K562 (cell line): ENCODE results near the gene AGPAT2. TPM values are rescaled to one million over a fixed set of nuclear protein-coding genes. Genes with fewer than 3 reads are reported as not detected.

ENCODE experiments used
- ATAC-seq: fragments of 200-7000 bp; cut with Tn5 transposase; 3 replicates; pipeline ENCODE4 v1.9.1; 2020; ENCODE audit warnings: moderate library complexity
- BruUV-seq: library from RNA; stranded (reverse); fragments of 400-500 nt; replicated peaks from 2 replicates; lab custom pipeline; 2021; lab: Mats Ljungman, UMichigan
- CTCF ChIA-PET: fragments of 300-600 bp; formaldehyde crosslinking; extraction: SDS; loops from one replicate; lab custom pipeline; 2021; ENCODE audit warnings: low intra/inter-chr PET ratio; lab: Yijun Ruan, JAX
- POLR2A ChIA-PET: fragments of 300-600, 350-650 bp; sonication (Branson Sonifier 250); formaldehyde crosslinking; extraction: SDS; loops from one replicate; lab custom pipeline; 2021; ENCODE audit warnings: antibody characterized with exemption, inconsistent platforms; lab: Yijun Ruan, JAX
- DNase-seq, 4 experiments: peaks; one replicate each; pipeline versions ENCODE4 v3.0.0 to v3.0.0-alpha.2; 2011 to 2018; ENCODE audit warnings: low spot score in 3 of 4, mixed read lengths in 3 of 4; ENCODE audit errors: extremely low read depth in 1 of 4
- FAIRE-seq: peaks from 2 replicates; lab custom pipeline; 2011; peaks lifted over from hg19 to GRCh38; lab: Jason Lieb, UNC
- H2AFZ ChIP-seq: 2 replicates; pipeline ENCODE4 v1.6.0; 2011; ENCODE audit warnings: low read depth, low read length, control low read depth, inconsistent platforms
- H3K27ac ChIP-seq: fragments of 200-600 bp; 3 replicates; pipeline ENCODE4 v1.8.0; 2011; ENCODE audit warnings: low read depth, mild to moderate bottlenecking, control low read depth, inconsistent platforms, low read length, moderate library complexity, mixed read lengths; ENCODE audit errors: extremely low read depth
- H3K27me3 ChIP-seq, 2 experiments: fragments of 300-600 bp in 1 of 2; 2 replicates in 1 of 2; 3 replicates in 1 of 2; pipeline versions ENCODE4 v1.6.0 to v1.8.0; 2011; ENCODE audit warnings: inconsistent platforms in 2 of 2, low read length in 2 of 2, mild to moderate bottlenecking in 1 of 2, mixed read lengths in 1 of 2, moderate library complexity in 1 of 2; ENCODE audit not compliant: control insufficient read depth in 2 of 2, insufficient read depth in 2 of 2
- H3K36me3 ChIP-seq: fragments of 300-600 bp; 3 replicates; pipeline ENCODE4 v1.8.0; 2011; ENCODE audit warnings: mild to moderate bottlenecking, low read length, inconsistent platforms; ENCODE audit not compliant: control insufficient read depth, insufficient read depth
- H3K4me1 ChIP-seq, 2 experiments: fragments of 200-600 bp in 1 of 2; replicated peaks in 1 of 2; 2 replicates in 1 of 2; 3 replicates in 1 of 2; pipeline versions ENCODE4 v1.5.1 to v1.8.0; 2011; ENCODE audit warnings: inconsistent platforms in 2 of 2, low read length in 2 of 2, mild to moderate bottlenecking in 1 of 2, mixed read lengths in 1 of 2, moderate library complexity in 1 of 2; ENCODE audit not compliant: control insufficient read depth in 2 of 2, insufficient read depth in 2 of 2
- H3K4me2 ChIP-seq: 2 replicates; pipeline ENCODE4 v1.6.1; 2011; ENCODE audit warnings: low read length, control low read depth, inconsistent platforms, mixed read lengths; ENCODE audit not compliant: insufficient read depth
- H3K4me3 ChIP-seq: fragments of 200-600 bp; sonication (generic), shearing (Covaris generic); 2 replicates; pipeline ENCODE4 v1.5.1; 2016; ENCODE audit warnings: control low read depth, inconsistent platforms
- H3K79me2 ChIP-seq: fragments of 200-600 bp; 3 replicates; pipeline ENCODE4 v1.8.0; 2011; ENCODE audit warnings: low read length, inconsistent platforms; ENCODE audit not compliant: control insufficient read depth, insufficient read depth
- H3K9ac ChIP-seq, 2 experiments: 2 replicates each; pipeline versions ENCODE4 v1.6.0 to v1.6.1; 2011; ENCODE audit warnings: low read depth in 2 of 2, low read length in 2 of 2, control low read depth in 1 of 2, inconsistent platforms in 1 of 2, mild to moderate bottlenecking in 1 of 2, mixed read lengths in 1 of 2; ENCODE audit not compliant: insufficient read depth in 1 of 2
- H3K9me1 ChIP-seq: one replicate; pipeline ENCODE4 v1.6.0; 2011; ENCODE audit warnings: inconsistent platforms, mild to moderate bottlenecking, low read length, moderate library complexity; ENCODE audit not compliant: control insufficient read depth, insufficient read depth
- H3K9me3 ChIP-seq: replicated peaks from 2 replicates; pipeline ENCODE4 v1.5.1; 2011; ENCODE audit warnings: low read depth, low read length, inconsistent platforms; ENCODE audit not compliant: control insufficient read depth, insufficient read depth
- H4K20me1 ChIP-seq: replicated peaks from 2 replicates; pipeline ENCODE4 v1.6.1; 2011; ENCODE audit warnings: low read length, inconsistent platforms, mixed read lengths; ENCODE audit not compliant: control insufficient read depth, insufficient read depth
- ARID1B ChIP-seq: fragments of 450-650 bp; IDR thresholded peaks from 2 replicates; pipeline ENCODE4 v1.6.1; 2016; ENCODE audit warnings: antibody characterized with exemption, mild to moderate bottlenecking, inconsistent platforms
- ATF7 ChIP-seq: fragments of 450-650 bp; IDR thresholded peaks from 2 replicates; pipeline ENCODE4 v1.7.1; 2014; ENCODE audit warnings: mild to moderate bottlenecking, moderate library complexity
- FOXK2 ChIP-seq, 2 experiments: fragments of 450-650 bp; IDR thresholded peaks in 1 of 2; conservative IDR thresholded peaks in 1 of 2; 2 replicates each; pipeline ENCODE4 v1.6.1; 2016; ENCODE audit warnings: low read depth in 2 of 2, mild to moderate bottlenecking in 1 of 2
- JUND ChIP-seq, 2 experiments: IDR thresholded peaks; 2 replicates in 1 of 2; 3 replicates in 1 of 2; pipeline ENCODE4 v1.6.1; 2011; ENCODE audit warnings: borderline replicate concordance in 2 of 2, low read depth in 2 of 2, low read length in 2 of 2, improper control_type of control experiment in 1 of 2, missing biosample characterization in 1 of 2, missing genetic modification characterization in 1 of 2, missing genetic modification reagents in 1 of 2
- KAT7 ChIP-seq: sonication (generic); formaldehyde crosslinking; IDR thresholded peaks from 2 replicates; pipeline ENCODE4 v1.8.0; 2022; ENCODE audit warnings: missing genetic modification reagents, mild to moderate bottlenecking, borderline replicate concordance
- KDM5B ChIP-seq: fragments of 200-600 bp; sonication (generic); IDR thresholded peaks from 2 replicates; pipeline ENCODE4 v1.6.1; 2012; ENCODE audit warnings: low read depth, mild to moderate bottlenecking, moderate library complexity, low read length, control low read depth, inconsistent platforms; ENCODE audit not compliant: insufficient replicate concordance
- SIRT6 ChIP-seq: IDR thresholded peaks from one replicate; pipeline ENCODE4 v1.6.1; 2012; ENCODE audit warnings: low read depth, mild to moderate bottlenecking, control low read depth, inconsistent platforms, low read length, moderate library complexity
- SMAD4 ChIP-seq: fragments of 250-450 bp; sonication (Bioruptor Pico); conservative IDR thresholded peaks from 2 replicates; pipeline ENCODE4 v1.8.0; 2021; ENCODE audit warnings: inconsistent platforms, mild to moderate bottlenecking, moderate library complexity
- SRSF7 ChIP-seq: fragments of 200-400 bp; formaldehyde crosslinking; optimal IDR thresholded peaks from 2 replicates; pipeline ENCODE3; 2017; ENCODE audit warnings: mild to moderate bottlenecking, low read depth, low read length
- ZBTB7A ChIP-seq: IDR thresholded peaks from 2 replicates; pipeline ENCODE4 v1.6.1; 2011; ENCODE audit warnings: low read depth, mild to moderate bottlenecking, low read length, moderate library complexity, borderline replicate concordance; ENCODE audit not compliant: control insufficient read depth
- ZNF212 ChIP-seq: fragments of 450-650 bp; formaldehyde crosslinking; IDR thresholded peaks from 2 replicates; pipeline ENCODE4 v1.4.0; 2020; ENCODE audit warnings: mild to moderate bottlenecking
- WGBS: fragments of 100-300 bp; shearing (Covaris generic); methylation state at CpG from one replicate; pipeline ENCODE4 v1.1.6; 2016; ENCODE audit warnings: low coverage, mixed read lengths; ENCODE audit not compliant: insufficient coverage; ENCODE audit errors: missing lambda C conversion rate; 5-methylcytosine and 5-hydroxymethylcytosine counted together
- in situ Hi-C: fragments of 300-500 bp; cut with MboI; formaldehyde crosslinking; loops from 4 replicates; pipeline ENCODE4 v1.15.0; 2018; ENCODE audit warnings: inconsistent platforms, mixed read lengths
- intact Hi-C: fragments of 100-400 bp; cut with micrococcal nuclease; formaldehyde crosslinking; loops from 2 replicates; pipeline ENCODE4 v1.14.2; 2022
- polyA plus RNA-seq, 8 experiments: library from polyadenylated mRNA; depleted of rRNA in 4 of 8; stranded (reverse) in 5 of 8; unstranded in 3 of 8; fragments of >200 nt; fragmentation: Nextera tagmentation in 2 of 8; fragmentation: Illumina TruSeq in 1 of 8; extraction: Ambion mirVana in 2 of 8; extraction: Trizol in 1 of 8; gene quantifications; 2 replicates each; pipeline versions ENCODE4 v1.2.1 to v1.2.3, GENCODE V29; 2011 to 2014; ENCODE audit warnings: inconsistent platforms in 1 of 8, missing spikeins in 1 of 8
- total RNA-seq, 7 experiments: library from RNA; depleted of rRNA in 6 of 7; stranded (reverse); fragments of >200 nt in 6 of 7; fragmentation: Illumina TruSeq in 2 of 7; extraction: Trizol in 2 of 7; gene quantifications; 2 replicates each; pipeline versions ENCODE4 v1.2.1 to v1.2.3, GENCODE V29; 2011 to 2021; ENCODE audit warnings: low replicate concordance in 1 of 7
- TF ChIP-seq, protein P1 (sequence below): fragments of 450-650 bp; IDR thresholded peaks from 2 replicates; pipeline ENCODE4 v1.6.1; 2016; ENCODE audit warnings: missing biosample characterization, missing genetic modification characterization

The AGPAT2 gene
- total and polyA plus RNA-seq, 9 of the 15 experiments (the other 6 are each of a cell fraction or from before 2014, with no cell fraction given), result 0.13 to 54.5 (median 23.9) TPM

- no peak for TF ChIP-seq SMAD4 (CRISPR knock-in tag)
- TF ChIP-seq SIRT6, result no peak
- no peak for TF ChIP-seq KAT7
- TF ChIP-seq ZNF212 (CRISPR knock-in tag), result no peak
- TF ChIP-seq, protein P1, sequence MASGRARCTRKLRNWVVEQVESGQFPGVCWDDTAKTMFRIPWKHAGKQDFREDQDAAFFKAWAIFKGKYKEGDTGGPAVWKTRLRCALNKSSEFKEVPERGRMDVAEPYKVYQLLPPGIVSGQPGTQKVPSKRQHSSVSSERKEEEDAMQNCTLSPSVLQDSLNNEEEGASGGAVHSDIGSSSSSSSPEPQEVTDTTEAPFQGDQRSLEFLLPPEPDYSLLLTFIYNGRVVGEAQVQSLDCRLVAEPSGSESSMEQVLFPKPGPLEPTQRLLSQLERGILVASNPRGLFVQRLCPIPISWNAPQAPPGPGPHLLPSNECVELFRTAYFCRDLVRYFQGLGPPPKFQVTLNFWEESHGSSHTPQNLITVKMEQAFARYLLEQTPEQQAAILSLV (tag), result no peak
- TF ChIP-seq ARID1B, result no peak
These were observed 14.4 kb upstream of the AGPAT2 start (continued) for GRCh38 chr9:136701668-136702053.

GRCh38 chr9:136700959-136701667, 13.9 kb upstream of the AGPAT2 start:
- BruUV-seq, result no TSS peak
- H3K27ac ChIP-seq, result peak overlapping the region; percentile 33; the same call in 1 of the 3 replicates
- CTCF ChIA-PET, result no interaction called here
- TF ChIP-seq KDM5B, result peak; percentile 30
- TF ChIP-seq FOXK2 (conservative IDR thresholded peaks at IDR 0.05 in 1 of 2, IDR thresholded peaks at IDR 0.05 in 1 of 2; ENCODE audit: low read depth in 2 of 2), result 0 out of 4 replicates have a peak, but pooled peaks of 1 of the 2 experiments have one; percentile 32
- TF ChIP-seq JUND (IDR thresholded peaks at IDR 0.05; ENCODE audit: borderline replicate concordance, low read depth, low read length), result no peak
- TF ChIP-seq JUND (tag; IDR thresholded peaks at IDR 0.05; ENCODE audit: borderline replicate concordance, low read depth, low read length), result peak; percentile 17; the same call in 1 of the 3 replicates
- no peak for TF ChIP-seq SRSF7
- TF ChIP-seq ARID1B, result 0 out of 2 replicates have a peak, but pooled peaks have one; percentile 5
- TF ChIP-seq ATF7, result peak; percentile 20; the same call in 1 of the 2 replicates
- TF ChIP-seq ZBTB7A, result 0 out of 2 replicates have a peak, but pooled peaks have one; percentile 21

More at GRCh38 chr9:136700959-136701667, 13.9 kb upstream of the AGPAT2 start:
- WGBS, result 17% methylated on average over 37 of the region's 38 CpGs
- ATAC-seq (peak; percentile 77), DNase-seq (peak in 2 of 4 experiments; percentile 51 to 54), FAIRE-seq (peak; percentile 68)
- Histone ChIP-seq H3K9me3 (no peaks in the 10 kb centered on the region), H3K4me2 (peak overlapping the region; percentile 72), H2AFZ (peak overlapping the region; percentile 96), H4K20me1 (no peaks in the 10 kb centered on the region), H3K27me3 (no peaks in the 10 kb centered on the region), H3K79me2 (no peaks in the 10 kb centered on the region), H3K9me1 (no peaks in the 10 kb centered on the region), H3K9ac (peak overlapping the region; percentile 51 to 86), H3K36me3 (no peaks in the 10 kb centered on the region), H3K4me1 (peaks cover 12 to 27% of the 10 kb centered on the region in 2 experiments; a peak in 4 of 5 replicates), H3K4me3 (no peak overlapping the region)
- POLR2A ChIA-PET, result interaction anchor here (0.5 to 1.5 kb wide), 3 partner anchors 11 to 305 kb away, joined by 3 to 5 read pairs (median 3); no protein-coding TSS in a partner anchor
- in situ Hi-C loops (no loop called here), intact Hi-C loops (no loop called here)
